ENCODE measurements around the gene OR5M11.
"Not testable (repeated sequence)": the region's sequence is repeated elsewhere in the genome, so short reads cannot be mapped to it uniquely, and the experiment has no call there.

Gene OR5M11

DNA sequence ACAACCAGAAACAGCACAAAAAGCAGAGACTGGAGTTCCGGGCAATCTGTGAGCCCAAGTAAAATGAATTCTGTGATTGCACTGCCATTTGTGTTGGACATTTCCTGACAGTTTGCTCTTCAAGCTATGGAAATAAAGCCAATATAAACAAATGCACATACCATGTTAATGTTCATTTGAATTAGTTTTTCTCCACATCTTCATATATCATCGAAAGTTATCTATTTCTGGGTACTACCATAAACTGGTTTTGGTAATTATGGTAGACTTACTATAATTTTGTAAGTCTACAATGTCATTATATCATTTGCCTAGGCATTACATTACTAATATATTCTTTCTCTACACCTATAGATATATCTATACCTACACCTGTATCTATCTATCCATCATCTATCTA lies at the start of gene OR5M11:
Gene OR5M11 (minus strand): TSS at position 101 of the 400 bp plus-strand sequence. CDS start 0 bp downstream, at position 101.
- DNase-seq, result no peak

DNA sequence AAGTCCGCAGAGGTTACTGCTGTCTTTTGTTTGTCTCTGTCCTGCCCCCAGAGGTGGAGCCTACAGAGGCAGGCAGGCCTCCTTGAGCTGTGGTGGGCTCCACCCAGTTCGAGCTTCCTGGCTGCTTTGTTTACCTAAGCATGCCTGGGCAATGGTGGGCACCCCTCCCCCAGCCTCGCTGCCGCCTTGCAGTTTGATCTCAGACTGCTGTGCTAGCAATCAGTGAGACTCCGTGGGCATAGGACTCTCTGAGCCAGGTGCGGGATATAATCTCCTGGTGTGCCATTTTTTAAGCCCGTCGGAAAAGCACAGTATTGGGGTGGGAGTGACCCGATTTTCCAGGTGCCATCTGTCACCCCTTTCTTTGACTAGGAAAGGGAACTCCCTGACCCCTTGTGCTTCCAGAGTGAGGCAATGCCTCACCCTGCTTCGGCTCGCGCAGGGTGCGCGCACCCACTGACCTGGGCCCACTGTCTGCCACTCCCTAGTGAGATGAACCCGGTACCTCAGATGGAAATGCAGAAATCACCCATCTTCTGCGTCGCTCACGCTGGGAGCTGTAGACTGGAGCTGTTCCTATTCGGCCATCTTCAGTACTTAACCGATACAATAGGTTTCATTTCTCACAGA lies 49.1 kb upstream of the OR5M11 start:
- DNase-seq, result not testable (repeated sequence)

DNA sequence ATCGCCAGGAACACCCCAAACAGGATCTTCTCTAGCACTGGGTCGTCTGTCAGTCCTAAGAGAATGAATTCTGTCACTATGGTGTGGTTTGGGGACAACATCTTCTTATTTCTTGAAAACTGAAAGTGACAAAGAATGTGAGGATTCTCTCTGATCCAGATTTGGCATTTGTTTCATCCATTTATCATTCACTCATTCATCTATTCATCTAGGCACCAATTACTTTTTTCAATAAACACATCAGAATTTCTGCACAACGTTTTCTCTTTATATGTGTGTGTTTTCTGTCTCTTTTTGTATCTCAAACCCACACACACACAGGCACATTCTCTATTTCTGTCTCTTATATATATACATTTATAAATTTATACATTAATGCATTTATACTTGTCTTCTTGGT lies 34.6 kb upstream of the OR5M11 start, which contains the start of gene OR5M10:
Gene OR5M10 (minus strand): TSS at position 101 of the 400 bp plus-strand sequence. CDS start 0 bp downstream, at position 101.
- DNase-seq, result no peak

DNA sequence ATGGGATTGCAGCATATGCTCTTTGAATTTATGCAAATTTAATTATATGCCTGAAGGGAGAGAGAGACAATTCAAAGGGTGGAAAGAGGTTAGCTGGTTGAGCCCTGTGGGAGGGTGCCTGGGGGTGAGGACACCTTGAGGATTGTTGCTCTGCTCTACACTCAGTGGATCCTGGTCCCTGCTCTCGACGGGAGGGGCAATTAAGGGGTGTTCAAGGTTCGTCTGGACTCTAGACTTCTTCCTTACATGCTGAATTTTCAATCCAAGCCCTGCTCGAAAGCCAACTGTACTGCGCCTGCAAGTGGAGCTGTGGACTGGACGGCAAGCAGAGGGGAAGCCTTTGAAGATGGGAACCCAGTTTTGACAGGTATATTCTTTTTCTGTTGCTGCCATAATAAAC lies 15.5 kb upstream of the OR5M11 start:
- DNase-seq, result no peak

DNA sequence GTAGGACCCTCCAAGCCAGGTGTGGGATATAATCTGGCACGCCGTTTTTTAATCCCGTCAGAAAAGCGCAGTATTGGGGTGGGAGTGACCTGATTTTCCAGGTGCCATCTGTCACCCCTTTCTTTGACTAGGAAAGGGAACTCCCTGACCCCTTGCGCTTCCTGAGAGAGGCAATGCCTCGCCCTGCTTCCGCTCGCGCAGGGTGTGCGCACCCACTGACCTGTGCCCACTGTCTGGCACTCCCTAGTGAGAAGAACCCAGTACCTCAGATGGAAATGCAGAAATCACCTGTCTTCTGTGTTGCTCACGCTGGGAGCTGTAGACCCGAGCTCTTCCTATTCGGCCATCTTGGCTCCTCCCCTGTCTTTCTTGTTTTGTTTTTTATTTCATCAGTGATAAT lies 11.6 kb upstream of the OR5M11 start:
- DNase-seq, result not testable (repeated sequence)

GRCh38 chr11:56545531-56545930 lies 2.5 kb upstream of the OR5M11 start:
- DNase-seq, result no peak

DNA sequence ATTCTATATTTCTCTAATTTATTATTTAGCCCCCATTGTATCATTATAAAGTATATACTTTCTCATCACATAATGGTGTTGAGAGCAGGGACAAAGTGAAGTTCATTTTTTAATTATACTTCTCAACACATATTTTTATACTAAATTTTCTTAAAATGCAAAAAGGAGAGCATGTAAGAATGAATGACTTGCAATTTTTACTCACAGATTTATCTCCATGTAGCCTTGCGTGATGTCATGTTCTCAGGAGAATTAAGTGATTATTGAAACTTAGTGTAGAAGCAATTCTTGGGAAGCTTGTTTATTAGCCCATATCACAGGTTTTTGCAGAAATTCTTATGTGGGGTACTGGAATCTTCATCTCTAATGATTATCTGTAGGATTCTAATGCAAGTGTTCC lies 682 bp upstream of the OR5M11 start:
- DNase-seq, result no peak

DNA sequence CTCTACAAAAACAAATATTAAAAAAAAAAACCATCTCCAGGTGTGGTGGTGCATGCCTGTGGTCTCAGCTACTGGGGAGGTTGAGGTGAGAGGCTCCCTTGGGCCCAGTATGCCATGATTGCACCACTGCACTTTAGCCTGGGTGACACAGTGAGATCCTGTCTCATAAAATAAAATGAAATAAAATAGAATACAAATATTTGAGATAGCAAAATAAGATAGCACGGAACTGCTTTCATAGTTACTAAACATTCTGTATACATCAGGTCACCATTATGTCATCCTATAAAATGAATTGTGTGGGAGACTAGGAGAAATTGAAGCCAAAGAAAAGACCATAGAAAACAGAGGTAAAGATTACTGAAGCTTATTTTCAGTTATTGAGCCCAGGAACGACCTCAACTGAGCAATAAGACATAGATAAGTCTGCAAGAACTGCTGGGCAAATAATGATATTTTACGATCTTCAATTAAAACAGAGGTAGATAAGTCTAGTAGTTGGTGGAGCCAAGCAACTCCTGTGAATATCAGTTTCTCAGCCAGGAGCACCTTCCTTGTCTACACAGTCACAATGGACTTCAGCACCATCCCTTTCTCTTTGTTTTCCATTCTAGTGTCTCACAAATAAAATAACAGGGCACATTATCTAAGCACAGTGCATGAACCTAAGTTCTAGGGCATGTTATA lies 9.9 kb downstream of the OR5M11 start:
- DNase-seq, result no peak

- no peak for DNase-seq
Measured at GRCh38 chr11:56531856-56532255, 11.2 kb downstream of the OR5M11 start.

GRCh38 chr11:56522008-56522407 lies 21.0 kb downstream of the OR5M11 start:
- DNase-seq, result peak; percentile 1

DNA sequence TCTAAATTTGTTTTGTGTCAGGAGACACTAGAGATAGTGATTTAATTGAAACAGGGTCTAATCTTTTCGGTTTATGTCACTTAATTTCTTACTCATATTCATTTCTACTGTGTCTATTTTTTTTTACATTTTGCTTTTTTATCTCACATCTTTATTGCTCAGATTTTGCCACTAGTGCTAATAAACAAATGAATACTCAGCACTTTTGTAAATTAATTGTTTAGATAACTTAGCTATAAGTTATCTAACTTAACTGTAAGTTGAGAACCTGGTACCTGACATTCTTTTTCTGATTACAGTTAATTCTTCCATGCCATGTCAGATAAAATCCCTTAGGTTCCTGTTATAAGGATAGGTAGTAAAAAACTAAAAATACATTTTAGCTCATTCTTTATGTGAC lies 29.8 kb downstream of the OR5M11 start:
- DNase-seq, result no peak

GRCh38 chr11:56509439-56509838 lies 33.6 kb downstream of the OR5M11 start:
- DNase-seq, result no peak

DNA sequence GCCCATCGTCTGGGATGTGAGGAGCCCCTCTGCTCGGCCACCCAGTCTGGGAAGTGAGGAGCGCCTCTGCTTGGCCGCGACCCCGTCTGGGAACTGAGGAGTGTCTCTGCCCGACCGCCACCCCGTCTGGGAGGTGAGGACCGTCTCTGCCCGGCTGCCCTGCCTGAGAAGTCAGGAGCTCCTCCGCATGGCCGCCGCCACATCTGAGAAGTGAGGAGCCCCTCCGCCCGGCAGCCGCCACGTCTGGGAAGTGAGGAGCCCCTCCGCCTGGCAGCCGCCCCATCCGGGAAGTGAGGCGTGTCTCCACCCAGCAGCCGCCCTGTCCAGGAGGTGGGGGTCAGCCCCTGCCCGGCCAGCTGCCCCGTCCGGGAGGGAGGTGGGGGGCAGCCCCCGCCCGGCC lies 46.0 kb downstream of the OR5M11 start:
- DNase-seq, result no peak

- DNase-seq, result no peak
Measured at GRCh38 chr11:56495117-56495516, 47.9 kb downstream of the OR5M11 start.

All from NCI-H2171 (cell line).